ENCODE data around the gene TCL1B.

Gene TCL1B

GRCh38 chr14:95703805-95704204 lies 17.6 kb downstream of the TCL1B start:
- no peak for DNase-seq (ENCODE audit: low spot score)
- no peak for TF ChIP-seq CTCF (IDR thresholded peaks at IDR 0.05; ENCODE audit: borderline replicate concordance, control extremely low read depth, extremely low read depth, insufficient read depth, missing control alignments)
- in situ Hi-C loops (cut with MboI; ENCODE audit: low sequenced_read_pairs, unreplicated experiment): no loop called here

GRCh38 chr14:95705518-95705917 lies 19.3 kb downstream of the TCL1B start:
- no peak for TF ChIP-seq CTCF (IDR thresholded peaks at IDR 0.05; ENCODE audit: borderline replicate concordance, control extremely low read depth, extremely low read depth, insufficient read depth, missing control alignments)
- DNase-seq (ENCODE audit: low spot score): no peak
- in situ Hi-C loops (cut with MboI; ENCODE audit: low sequenced_read_pairs, unreplicated experiment): no loop called here

GRCh38 chr14:95707327-95707726 lies 21.1 kb downstream of the TCL1B start:
- no peak for DNase-seq (ENCODE audit: low spot score)
- in situ Hi-C loops (cut with MboI; ENCODE audit: low sequenced_read_pairs, unreplicated experiment): no loop called here
- no peak for TF ChIP-seq CTCF (IDR thresholded peaks at IDR 0.05; ENCODE audit: borderline replicate concordance, control extremely low read depth, extremely low read depth, insufficient read depth, missing control alignments)

GRCh38 chr14:95710106-95710505 lies 23.9 kb downstream of the TCL1B start:
- in situ Hi-C loops (cut with MboI; ENCODE audit: low sequenced_read_pairs, unreplicated experiment): no loop called here
- TF ChIP-seq CTCF (IDR thresholded peaks at IDR 0.05; ENCODE audit: borderline replicate concordance, control extremely low read depth, extremely low read depth, insufficient read depth, missing control alignments): no peak

GRCh38 chr14:95711476-95712176 lies 25.4 kb downstream of the TCL1B start:
- TF ChIP-seq CTCF (IDR thresholded peaks at IDR 0.05; ENCODE audit: borderline replicate concordance, control extremely low read depth, extremely low read depth, insufficient read depth, missing control alignments): no peak
- no peak for DNase-seq (ENCODE audit: low spot score)
- in situ Hi-C loops (cut with MboI; ENCODE audit: low sequenced_read_pairs, unreplicated experiment): no loop called here

More at GRCh38 chr14:95710106-95710505, 23.9 kb downstream of the TCL1B start:
- DNase-seq (ENCODE audit: low spot score): no peak

GRCh38 chr14:95712398-95712797 lies 26.2 kb downstream of the TCL1B start:
- in situ Hi-C loops (cut with MboI; ENCODE audit: low sequenced_read_pairs, unreplicated experiment): no loop called here
- DNase-seq (ENCODE audit: low spot score): no peak
- TF ChIP-seq CTCF (IDR thresholded peaks at IDR 0.05; ENCODE audit: borderline replicate concordance, control extremely low read depth, extremely low read depth, insufficient read depth, missing control alignments): no peak
